ENCODE results near the gene OR2A14. TPM values are rescaled to one million over a fixed set of nuclear protein-coding genes. Genes with fewer than 3 reads are reported as not detected.

OR2A14 gene
- polyA plus RNA-seq, 1 donor (not counting 4 experiments of a cell fraction or from before 2014, with no cell fraction given), result not detected

GRCh38 chr7:144098776-144099175 lies 24.2 kb upstream of the OR2A14 start:
- H3K79me2 ChIP-seq (ENCODE audit: control insufficient read depth, insufficient read depth, low read length), result no peaks in the 10 kb centered on the region
- H3K4me2 ChIP-seq (ENCODE audit: control insufficient read depth, extremely low read depth, insufficient read depth, low read depth, low read length), result no peak overlapping the region
- no peak overlapping the region for H2AFZ ChIP-seq (ENCODE audit: control insufficient read depth, low read length)
- FAIRE-seq (no peak), DNase-seq (ENCODE audit: low read depth, low spot score) (no peak)
- dilution Hi-C loops (cut with MboI; ENCODE audit: extremely low pct_ligation_motif_present, low sequenced_read_pairs), result no loop called here
- H3K27me3 ChIP-seq (ENCODE audit: control insufficient read depth, extremely low read depth, insufficient read depth, low read length), result no peaks in the 10 kb centered on the region
- H3K36me3 ChIP-seq (ENCODE audit: control insufficient read depth in 2 of 2, extremely low read depth in 1 of 2, insufficient read depth in 2 of 2, low read length in 2 of 2), result no peaks in the 10 kb centered on the region
- H3K27ac ChIP-seq (ENCODE audit: control insufficient read depth, insufficient read depth, low read length), result no peak overlapping the region
- H3K9me1 ChIP-seq (ENCODE audit: control insufficient read depth, extremely low read depth, insufficient read depth, low read length), result no peaks in the 10 kb centered on the region
- no peaks in the 10 kb centered on the region for H3K4me1 ChIP-seq (ENCODE audit: control insufficient read depth, extremely low read depth, insufficient read depth, low read length)
- no peaks in the 10 kb centered on the region for H4K20me1 ChIP-seq (ENCODE audit: control insufficient read depth, extremely low read depth, insufficient read depth, low read length)
- TF ChIP-seq EZH2 (IDR thresholded peaks at IDR 0.05; ENCODE audit: low read length), result no peak
- TF ChIP-seq CTCF (optimal IDR thresholded peaks at IDR 0.05 in 1 of 3, IDR thresholded peaks at IDR 0.05 in 1 of 3, conservative IDR thresholded peaks at IDR 0.05 in 1 of 3; ENCODE audit: extremely low read depth in 1 of 3, insufficient read depth in 2 of 3, low read length in 3 of 3), result no peak
- no peak overlapping the region for H3K9ac ChIP-seq (ENCODE audit: control insufficient read depth, extremely low read depth, insufficient read depth, low read length)
- no peaks in the 10 kb centered on the region for H3K9me3 ChIP-seq (ENCODE audit: control insufficient read depth, low read depth, low read length)
- no peak overlapping the region for H3K4me3 ChIP-seq (ENCODE audit: control insufficient read depth in 2 of 3, extremely low read depth in 1 of 3, insufficient read depth in 2 of 3, low read depth in 1 of 3, low read length in 3 of 3)

GRCh38 chr7:144100607-144101006 lies 22.4 kb upstream of the OR2A14 start:
- DNase-seq (ENCODE audit: low read depth, low spot score) (no peak), FAIRE-seq (no peak)
- no peaks in the 10 kb centered on the region for H4K20me1 ChIP-seq (ENCODE audit: control insufficient read depth, extremely low read depth, insufficient read depth, low read length)
- dilution Hi-C loops (cut with MboI; ENCODE audit: extremely low pct_ligation_motif_present, low sequenced_read_pairs), result no loop called here
- H3K27me3 ChIP-seq (ENCODE audit: control insufficient read depth, extremely low read depth, insufficient read depth, low read length), result no peaks in the 10 kb centered on the region
- no peak overlapping the region for H3K4me3 ChIP-seq (ENCODE audit: control insufficient read depth in 2 of 3, extremely low read depth in 1 of 3, insufficient read depth in 2 of 3, low read depth in 1 of 3, low read length in 3 of 3)
- no peaks in the 10 kb centered on the region for H3K79me2 ChIP-seq (ENCODE audit: control insufficient read depth, insufficient read depth, low read length)
- TF ChIP-seq CTCF (optimal IDR thresholded peaks at IDR 0.05 in 1 of 3, IDR thresholded peaks at IDR 0.05 in 1 of 3, conservative IDR thresholded peaks at IDR 0.05 in 1 of 3; ENCODE audit: extremely low read depth in 1 of 3, insufficient read depth in 2 of 3, low read length in 3 of 3) (no peak), EZH2 (IDR thresholded peaks at IDR 0.05; ENCODE audit: low read length) (no peak)
- H3K9me3 ChIP-seq (ENCODE audit: control insufficient read depth, low read depth, low read length), result no peaks in the 10 kb centered on the region
- no peaks in the 10 kb centered on the region for H3K36me3 ChIP-seq (ENCODE audit: control insufficient read depth in 2 of 2, extremely low read depth in 1 of 2, insufficient read depth in 2 of 2, low read length in 2 of 2)
- H3K4me1 ChIP-seq (ENCODE audit: control insufficient read depth, extremely low read depth, insufficient read depth, low read length), result no peaks in the 10 kb centered on the region
- H3K4me2 ChIP-seq (ENCODE audit: control insufficient read depth, extremely low read depth, insufficient read depth, low read depth, low read length), result no peak overlapping the region
- no peak overlapping the region for H3K9ac ChIP-seq (ENCODE audit: control insufficient read depth, extremely low read depth, insufficient read depth, low read length)
- no peak overlapping the region for H3K27ac ChIP-seq (ENCODE audit: control insufficient read depth, insufficient read depth, low read length)
- no peak overlapping the region for H2AFZ ChIP-seq (ENCODE audit: control insufficient read depth, low read length)
- no peaks in the 10 kb centered on the region for H3K9me1 ChIP-seq (ENCODE audit: control insufficient read depth, extremely low read depth, insufficient read depth, low read length)

Data from keratinocyte (primary cell).